Sigmoid colon (tissue), 4 donors: ENCODE data around the gene PTGDR2.

ENCODE experiments used
- EP300 ChIP-seq, 4 donors: sonication (generic); formaldehyde crosslinking; IDR thresholded peaks; one replicate each; pipeline ENCODE4 v1.6.1; 2017; ENCODE audit warnings: antibody characterized with exemption in 4 of 4
- TF ChIP-seq, protein P1 (sequence below), 4 experiments: fragments of 450-650 bp in 3 of 4; fragments of 200-600 bp in 1 of 4; IDR thresholded peaks; one replicate each; pipeline ENCODE4 v1.5.1; 2016 to 2019; ENCODE audit warnings: antibody characterized with exemption in 4 of 4, mild to moderate bottlenecking in 3 of 4, moderate library complexity in 2 of 4

DNA sequence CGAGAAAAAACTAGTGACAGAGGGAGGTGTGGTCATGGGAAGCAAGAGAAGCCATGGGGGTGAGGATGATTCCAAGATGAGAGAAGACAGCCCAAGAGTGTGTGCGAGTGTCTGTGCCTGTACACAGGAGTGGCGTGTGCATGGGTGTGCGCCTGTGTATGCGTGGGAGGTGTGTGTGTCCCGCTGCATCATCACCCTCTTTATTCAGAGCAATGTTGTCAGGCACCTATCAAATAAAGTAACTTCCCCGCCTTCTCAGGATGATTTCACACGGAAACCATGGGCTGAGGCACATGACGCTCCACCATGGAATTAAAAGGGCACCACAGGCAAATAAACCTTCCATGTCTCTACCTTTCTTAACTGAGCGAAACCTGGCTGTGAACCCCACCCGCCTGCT, 46.1 kb downstream of the PTGDR2 start:
- TF ChIP-seq, protein P1, sequence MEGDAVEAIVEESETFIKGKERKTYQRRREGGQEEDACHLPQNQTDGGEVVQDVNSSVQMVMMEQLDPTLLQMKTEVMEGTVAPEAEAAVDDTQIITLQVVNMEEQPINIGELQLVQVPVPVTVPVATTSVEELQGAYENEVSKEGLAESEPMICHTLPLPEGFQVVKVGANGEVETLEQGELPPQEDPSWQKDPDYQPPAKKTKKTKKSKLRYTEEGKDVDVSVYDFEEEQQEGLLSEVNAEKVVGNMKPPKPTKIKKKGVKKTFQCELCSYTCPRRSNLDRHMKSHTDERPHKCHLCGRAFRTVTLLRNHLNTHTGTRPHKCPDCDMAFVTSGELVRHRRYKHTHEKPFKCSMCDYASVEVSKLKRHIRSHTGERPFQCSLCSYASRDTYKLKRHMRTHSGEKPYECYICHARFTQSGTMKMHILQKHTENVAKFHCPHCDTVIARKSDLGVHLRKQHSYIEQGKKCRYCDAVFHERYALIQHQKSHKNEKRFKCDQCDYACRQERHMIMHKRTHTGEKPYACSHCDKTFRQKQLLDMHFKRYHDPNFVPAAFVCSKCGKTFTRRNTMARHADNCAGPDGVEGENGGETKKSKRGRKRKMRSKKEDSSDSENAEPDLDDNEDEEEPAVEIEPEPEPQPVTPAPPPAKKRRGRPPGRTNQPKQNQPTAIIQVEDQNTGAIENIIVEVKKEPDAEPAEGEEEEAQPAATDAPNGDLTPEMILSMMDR (IDR thresholded peaks at IDR 0.05) = no peak
- TF ChIP-seq EP300 (IDR thresholded peaks at IDR 0.05) = no peak
